ENCODE measurements around the gene WWOX. TPM values are rescaled to one million over a fixed set of nuclear protein-coding genes. Genes with fewer than 3 reads are reported as not detected.

WWOX gene
- total RNA-seq, 3 donors from 2014 or later: 11.7 to 18.0 (median 13.8) TPM

- Histone ChIP-seq H3K4me1 (ENCODE audit: low read depth) (no peaks in the 10 kb centered on the region), H3K9me3 (no peaks in the 10 kb centered on the region), H3K4me3 (no peak overlapping the region), H3K36me3 (ENCODE audit: low read depth) (no peaks in the 10 kb centered on the region)
- intact Hi-C loops (cut with DNase I, micrococcal nuclease): no loop called here
- no peak for DNase-seq
- ATAC-seq: no peak
- TF ChIP-seq CTCF (IDR thresholded peaks at IDR 0.05): no peak
These were observed 536.4 kb downstream of the WWOX start for GRCh38 chr16:78635807-78636206.

GRCh38 chr16:78638371-78638770 lies 538.9 kb downstream of the WWOX start:
- DNase-seq (no peak), ATAC-seq (no peak)
- intact Hi-C loops (cut with DNase I, micrococcal nuclease): no loop called here
- Histone ChIP-seq H3K4me3 (no peak overlapping the region), H3K9me3 (no peaks in the 10 kb centered on the region), H3K36me3 (ENCODE audit: low read depth) (no peaks in the 10 kb centered on the region), H3K4me1 (ENCODE audit: low read depth) (no peaks in the 10 kb centered on the region)
- TF ChIP-seq CTCF (IDR thresholded peaks at IDR 0.05): no peak

GRCh38 chr16:78639775-78640174 lies 540.3 kb downstream of the WWOX start:
- Histone ChIP-seq H3K4me3 (no peak overlapping the region), H3K36me3 (ENCODE audit: low read depth) (no peaks in the 10 kb centered on the region), H3K4me1 (ENCODE audit: low read depth) (no peaks in the 10 kb centered on the region), H3K9me3 (no peaks in the 10 kb centered on the region)
- no peak for TF ChIP-seq CTCF (IDR thresholded peaks at IDR 0.05)
- intact Hi-C loops (cut with DNase I, micrococcal nuclease): no loop called here
- DNase-seq (no peak), ATAC-seq (no peak)

GRCh38 chr16:78640886-78641285 lies 541.4 kb downstream of the WWOX start:
- no peak for DNase-seq
- H3K4me3 ChIP-seq: no peak overlapping the region
- no peak for TF ChIP-seq CTCF (IDR thresholded peaks at IDR 0.05)
- no peaks in the 10 kb centered on the region for H3K9me3 ChIP-seq
- no peaks in the 10 kb centered on the region for H3K4me1 ChIP-seq (ENCODE audit: low read depth)
- intact Hi-C loops (cut with DNase I, micrococcal nuclease): no loop called here
- H3K36me3 ChIP-seq (ENCODE audit: low read depth): no peaks in the 10 kb centered on the region
- ATAC-seq: no peak

GRCh38 chr16:78641433-78641832 lies 542.0 kb downstream of the WWOX start:
- ATAC-seq (no peak), DNase-seq (no peak)
- TF ChIP-seq CTCF (IDR thresholded peaks at IDR 0.05): no peak
- Histone ChIP-seq H3K4me3 (no peak overlapping the region), H3K9me3 (no peaks in the 10 kb centered on the region), H3K4me1 (ENCODE audit: low read depth) (no peaks in the 10 kb centered on the region), H3K36me3 (ENCODE audit: low read depth) (no peaks in the 10 kb centered on the region)
- intact Hi-C loops (cut with DNase I, micrococcal nuclease): no loop called here

- H3K4me3 ChIP-seq: no peak overlapping the region
- ATAC-seq: no peak
These were observed 543.3 kb downstream of the WWOX start for GRCh38 chr16:78642621-78643285.

More at GRCh38 chr16:78642621-78643285, 543.3 kb downstream of the WWOX start:
- TF ChIP-seq CTCF (IDR thresholded peaks at IDR 0.05): no peak
- Histone ChIP-seq H3K4me1 (ENCODE audit: low read depth) (no peaks in the 10 kb centered on the region), H3K9me3 (no peaks in the 10 kb centered on the region), H3K36me3 (ENCODE audit: low read depth) (no peaks in the 10 kb centered on the region)
- intact Hi-C loops (cut with DNase I, micrococcal nuclease): no loop called here
- no peak for DNase-seq
